Inferior parietal cortex (tissue), 1 donor: Measurements from ENCODE around the gene OR2T4.

Experiments used
- DNase-seq: peaks from one replicate; pipeline ENCODE4 v3.0.0-alpha.2; 2016; ENCODE audit errors: extremely low spot score

Gene OR2T4, protein sequence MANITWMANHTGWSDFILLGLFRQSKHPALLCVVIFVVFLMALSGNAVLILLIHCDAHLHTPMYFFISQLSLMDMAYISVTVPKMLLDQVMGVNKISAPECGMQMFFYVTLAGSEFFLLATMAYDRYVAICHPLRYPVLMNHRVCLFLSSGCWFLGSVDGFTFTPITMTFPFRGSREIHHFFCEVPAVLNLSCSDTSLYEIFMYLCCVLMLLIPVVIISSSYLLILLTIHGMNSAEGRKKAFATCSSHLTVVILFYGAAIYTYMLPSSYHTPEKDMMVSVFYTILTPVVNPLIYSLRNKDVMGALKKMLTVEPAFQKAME

GRCh38 chr1:248361121-248361715, at the start of gene OR2T4:
OR2T4 (plus strand) TSS chr1:248361665; CDS start chr1:248361665, 0 bp downstream.
- DNase-seq, result peak; percentile 71

GRCh38 chr1:248316796-248317195, 44.7 kb upstream of the OR2T4 start:
- DNase-seq, result no peak

GRCh38 chr1:248324468-248324867, 37.0 kb upstream of the OR2T4 start, which contains the start of gene OR2M7:
OR2M7 (minus strand) TSS chr1:248324568; CDS start chr1:248324568, 0 bp downstream.
- no peak for DNase-seq

GRCh38 chr1:248343451-248343850, 18.0 kb upstream of the OR2T4 start:
- no peak for DNase-seq

DNA sequence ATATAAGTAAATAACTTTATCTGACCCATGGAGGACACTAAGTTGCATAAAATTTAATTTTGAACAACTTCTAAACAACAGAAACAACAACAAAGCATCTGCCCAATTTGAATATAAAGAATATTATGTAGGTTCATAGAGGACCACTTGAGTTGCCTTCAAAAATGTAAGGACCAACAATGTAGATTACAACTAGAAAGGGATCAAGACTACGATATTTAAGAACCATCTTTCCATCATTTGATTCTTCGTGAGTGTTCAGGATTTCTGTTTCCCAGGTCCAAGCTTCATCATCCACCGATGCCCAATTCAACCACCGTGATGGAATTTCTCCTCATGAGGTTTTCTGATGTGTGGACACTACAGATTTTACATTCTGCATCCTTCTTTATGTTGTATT, 13.0 kb upstream of the OR2T4 start, which contains the start of gene OR14C36:
Gene OR14C36 (plus strand): TSS at position 301 of the 400 bp plus-strand sequence. CDS start 0 bp downstream, at position 301.
- no peak for DNase-seq

GRCh38 chr1:248359415-248359814, 2.0 kb upstream of the OR2T4 start:
- peak; percentile 13 for DNase-seq

DNA sequence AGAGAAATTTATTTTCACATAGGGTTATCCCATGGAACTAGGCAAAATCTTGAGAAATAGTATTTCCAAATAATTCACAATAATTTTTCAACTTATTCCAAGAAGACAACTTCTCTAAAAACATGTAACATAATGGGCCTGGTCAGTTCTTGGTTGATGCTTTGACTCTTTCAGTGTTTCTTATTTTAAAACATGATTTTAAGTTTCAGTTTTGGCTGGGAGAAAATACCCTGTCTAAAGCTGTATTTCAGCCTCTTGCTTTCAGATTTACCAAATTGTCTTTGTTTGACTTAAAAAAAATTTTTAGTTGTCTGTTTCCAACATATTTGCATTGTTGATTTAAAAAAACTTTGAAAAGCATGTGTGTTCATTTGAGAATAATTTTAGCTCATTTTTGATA, 5.1 kb downstream of the OR2T4 start:
- no peak for DNase-seq

DNA sequence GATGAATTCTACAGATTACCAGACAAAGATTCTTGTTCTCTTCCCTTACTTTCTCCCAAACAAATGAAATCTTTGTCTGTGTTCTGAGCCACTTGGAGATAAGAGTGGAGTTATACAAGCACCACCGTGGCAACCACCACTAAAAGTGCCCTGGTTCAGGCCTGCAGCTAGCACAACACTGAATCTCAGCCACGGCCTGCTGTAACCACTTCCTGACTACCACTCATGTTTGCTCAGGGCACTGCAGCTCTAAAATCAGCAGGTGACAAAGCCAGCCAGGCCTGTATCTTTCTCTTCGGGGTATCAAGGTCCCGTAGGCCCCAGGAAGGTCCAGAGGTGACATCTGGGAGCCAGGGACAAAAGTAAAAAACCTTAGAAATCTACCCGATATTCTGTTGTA, 10.9 kb downstream of the OR2T4 start:
- DNase-seq, result no peak

DNA sequence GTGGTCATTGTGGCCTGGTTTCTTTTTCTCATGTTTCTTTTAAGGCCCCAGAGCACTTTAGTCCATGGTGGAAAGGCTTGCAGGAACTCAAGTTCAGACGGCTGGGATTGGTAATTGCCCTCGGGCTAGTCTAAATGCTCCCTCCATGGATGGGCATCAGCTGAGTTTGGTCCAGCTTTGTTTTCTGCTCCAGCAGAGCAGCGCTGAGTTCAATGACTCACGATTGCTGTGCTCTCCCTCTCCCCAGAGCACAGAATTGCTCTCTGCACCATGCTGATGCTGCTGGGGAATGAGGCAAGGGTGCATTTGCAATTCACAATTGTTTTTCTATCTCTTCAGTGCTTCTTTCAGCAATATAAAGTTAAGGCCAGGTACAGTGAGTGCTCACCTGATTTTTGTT, 12.3 kb downstream of the OR2T4 start:
- DNase-seq, result no peak

GRCh38 chr1:248375446-248375845, 14.0 kb downstream of the OR2T4 start, which contains the start of gene OR2T6:
OR2T6 (plus strand) TSS chr1:248375746; CDS start chr1:248387609, 11,863 bp downstream.
- DNase-seq, result no peak

DNA sequence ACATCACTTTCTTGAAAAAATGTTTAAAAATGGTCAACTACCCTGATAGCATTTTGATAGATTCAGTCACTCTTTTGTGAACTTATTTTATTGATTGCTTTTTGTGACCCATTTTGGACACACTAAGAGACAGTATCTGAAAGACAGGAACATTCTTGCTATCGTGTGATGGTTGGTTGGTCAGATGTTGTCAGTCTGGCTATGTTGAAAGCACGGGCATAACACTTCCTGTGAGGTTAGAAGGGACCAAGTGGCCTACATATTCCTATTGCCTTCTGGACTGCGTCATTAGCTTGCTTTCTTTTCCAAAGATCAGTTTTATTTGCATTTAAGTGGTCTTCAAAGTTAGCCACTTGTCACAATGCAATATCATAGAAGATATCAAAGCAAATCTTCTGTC, 15.5 kb downstream of the OR2T4 start:
- no peak for DNase-seq

- DNase-seq, result no peak
Observed at GRCh38 chr1:248380854-248381253, 19.4 kb downstream of the OR2T4 start.

- no peak for DNase-seq
Observed at GRCh38 chr1:248388426-248388825, 27.0 kb downstream of the OR2T4 start.

GRCh38 chr1:248393050-248393449, 31.6 kb downstream of the OR2T4 start:
- no peak for DNase-seq

- DNase-seq, result no peak
Observed at GRCh38 chr1:248402748-248403147, 41.3 kb downstream of the OR2T4 start, which contains the start of gene OR2T1. OR2T1 (plus strand) TSS chr1:248403048; CDS start chr1:248406148, 3,100 bp downstream.

DNA sequence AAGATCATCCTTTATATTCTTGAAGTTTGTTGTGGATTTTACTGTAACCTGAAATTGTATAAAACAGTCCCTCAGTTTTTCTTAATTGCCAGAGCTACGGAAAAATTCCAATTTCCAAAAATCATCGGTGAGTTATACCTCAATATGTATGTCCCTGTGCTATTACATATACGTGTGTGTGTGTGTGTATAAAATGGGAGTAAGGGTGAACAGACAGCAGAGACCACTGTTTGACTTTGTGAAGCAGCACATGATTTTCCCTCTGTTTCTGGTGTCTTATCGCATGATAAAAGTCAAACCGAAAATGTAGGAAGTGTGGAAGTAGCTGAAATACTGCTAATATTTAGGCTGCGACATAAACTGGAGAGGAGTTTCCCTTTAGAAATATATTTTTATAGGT, 42.6 kb downstream of the OR2T4 start:
- DNase-seq, result no peak

DNA sequence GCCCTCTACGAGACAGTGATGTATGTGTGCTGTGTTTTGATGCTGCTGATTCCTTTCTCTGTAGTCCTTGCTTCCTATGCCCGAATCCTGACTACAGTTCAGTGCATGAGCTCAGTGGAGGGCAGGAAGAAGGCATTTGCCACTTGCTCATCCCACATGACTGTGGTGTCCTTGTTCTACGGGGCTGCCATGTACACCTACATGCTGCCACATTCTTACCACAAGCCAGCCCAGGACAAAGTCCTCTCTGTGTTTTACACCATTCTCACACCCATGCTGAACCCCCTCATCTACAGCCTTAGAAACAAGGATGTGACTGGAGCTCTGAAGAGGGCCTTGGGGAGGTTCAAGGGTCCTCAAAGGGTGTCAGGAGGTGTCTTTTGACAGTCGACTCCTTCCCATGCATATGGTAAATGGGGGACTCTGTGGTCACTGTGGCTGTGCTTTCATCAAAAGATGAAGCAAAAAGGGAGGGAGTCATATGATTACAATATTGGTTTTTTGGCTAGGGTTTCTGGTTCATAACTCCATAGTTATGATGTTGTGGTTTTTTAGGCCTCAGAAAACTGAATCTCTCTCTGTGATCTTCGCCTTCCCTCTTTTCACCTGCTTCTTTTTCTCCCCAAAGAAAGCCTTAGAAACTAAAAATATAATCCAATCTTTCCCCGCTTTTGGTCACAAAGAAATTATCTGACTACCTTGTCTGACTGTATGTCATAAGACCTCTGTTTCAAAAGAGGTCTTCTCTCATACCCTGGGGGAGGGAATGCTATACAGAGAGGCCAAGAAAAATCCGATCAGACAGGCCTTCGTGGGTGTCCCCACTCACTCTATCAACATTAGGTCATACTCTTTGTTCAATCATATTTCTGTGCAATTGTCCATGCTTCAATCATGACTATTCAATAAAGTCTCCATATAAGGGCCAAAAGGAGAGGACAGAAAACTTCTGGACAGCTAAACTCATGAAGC, 45.5 kb downstream of the OR2T4 start:
- DNase-seq, result no peak
